Stimulated activated naive CD8-positive, alpha-beta T cell treated with anti-CD3 and anti-CD28 coated beads, Interleukin-15, Interleukin-2, amounts not matched to agents 100 ng/mL and 50 ng/mL, for 24 hours (primary cell): Measurements from ENCODE around the gene LILRB3.
"Not testable (repeated sequence)": the region's sequence is repeated elsewhere in the genome, so short reads cannot be mapped to it uniquely, and the experiment has no call there.

Experiments
- H3K27ac Mint-ChIP-seq: one replicate; pipeline ENCODE4 v1.8.0; 2021; ENCODE audit warnings: mild to moderate bottlenecking, mixed read lengths
- H3K27me3 Mint-ChIP-seq: one replicate; pipeline ENCODE4 v1.8.0; 2021; ENCODE audit warnings: mixed read lengths
- H3K36me3 Mint-ChIP-seq: one replicate; pipeline ENCODE4 v1.8.0; 2021; ENCODE audit warnings: low read depth, mixed read lengths
- H3K4me1 Mint-ChIP-seq: one replicate; pipeline ENCODE4 v1.8.0; 2021; ENCODE audit warnings: low read depth, mixed read lengths
- H3K4me3 Mint-ChIP-seq: one replicate; pipeline ENCODE4 v1.8.0; 2021; ENCODE audit warnings: mild to moderate bottlenecking, mixed read lengths
- H3K9me3 Mint-ChIP-seq: one replicate; pipeline ENCODE4 v1.8.0; 2021; ENCODE audit warnings: mixed read lengths

The LILRB3 gene

GRCh38 chr19:54191811-54192453 lies 30.9 kb downstream of the LILRB3 start:
- Mint-ChIP-seq H3K36me3 (peaks cover 40% of the 10 kb centered on the region), H3K4me3 (peak overlapping the region; percentile 91), H3K4me1 (peaks cover 32% of the 10 kb centered on the region), H3K9me3 (no peaks in the 10 kb centered on the region), H3K27ac (peak overlapping the region; percentile 89), H3K27me3 (no peaks in the 10 kb centered on the region)

GRCh38 chr19:54191011-54191810 lies 31.6 kb downstream of the LILRB3 start, which contains the start of gene TSEN34:
Gene TSEN34 (plus strand): TSS chr19:54191308. CDS start chr19:54191365, 57 bp downstream.
- peak within 1 kb of the TSS; percentile 100 for H3K27ac Mint-ChIP-seq
- H3K9me3 Mint-ChIP-seq, result no peaks in the 10 kb centered on the region
- peaks cover 34% of the 10 kb centered on the region for H3K4me1 Mint-ChIP-seq
- H3K36me3 Mint-ChIP-seq, result peaks cover 47% of the 10 kb centered on the region
- H3K4me3 Mint-ChIP-seq, result peak within 1 kb of the TSS; percentile 91
- no peaks in the 10 kb centered on the region for H3K27me3 Mint-ChIP-seq

GRCh38 chr19:54190503-54191010 lies 32.2 kb downstream of the LILRB3 start:
- Mint-ChIP-seq H3K36me3 (peaks cover 45% of the 10 kb centered on the region), H3K4me3 (peak overlapping the region; percentile 91), H3K4me1 (peaks cover 34% of the 10 kb centered on the region), H3K27me3 (no peaks in the 10 kb centered on the region), H3K9me3 (no peaks in the 10 kb centered on the region), H3K27ac (peak overlapping the region; percentile 100)

GRCh38 chr19:54189735-54190502 lies 32.9 kb downstream of the LILRB3 start:
- Mint-ChIP-seq H3K36me3 (peaks cover 39% of the 10 kb centered on the region), H3K27ac (peak overlapping the region; percentile 100), H3K27me3 (no peaks in the 10 kb centered on the region), H3K4me3 (peak overlapping the region; percentile 91), H3K4me1 (peaks cover 34% of the 10 kb centered on the region), H3K9me3 (no peaks in the 10 kb centered on the region)

- H3K4me1 Mint-ChIP-seq, result peaks cover 34% of the 10 kb centered on the region
- no peaks in the 10 kb centered on the region for H3K9me3 Mint-ChIP-seq
- H3K27me3 Mint-ChIP-seq, result no peaks in the 10 kb centered on the region
- H3K27ac Mint-ChIP-seq, result peak within 1 kb of the TSS; percentile 100
- peaks cover 33% of the 10 kb centered on the region for H3K36me3 Mint-ChIP-seq
- H3K4me3 Mint-ChIP-seq, result peak within 1 kb of the TSS; percentile 91
Observed at GRCh38 chr19:54189145-54189734, 33.6 kb downstream of the LILRB3 start, which contains the start of gene MBOAT7. Gene MBOAT7 (minus strand): TSS chr19:54189580. CDS start chr19:54188508, 1,072 bp downstream.

- Mint-ChIP-seq H3K36me3 (peaks cover 31% of the 10 kb centered on the region), H3K9me3 (no peaks in the 10 kb centered on the region), H3K4me3 (peak overlapping the region; percentile 91), H3K4me1 (peaks cover 33% of the 10 kb centered on the region), H3K27me3 (no peaks in the 10 kb centered on the region), H3K27ac (peak overlapping the region; percentile 86)
Observed at GRCh38 chr19:54188215-54188871, 34.5 kb downstream of the LILRB3 start.

- Mint-ChIP-seq H3K4me1 (peaks cover 21% of the 10 kb centered on the region), H3K4me3 (peak overlapping the region; percentile 91), H3K36me3 (peaks cover 26% of the 10 kb centered on the region), H3K27me3 (no peaks in the 10 kb centered on the region), H3K27ac (peak overlapping the region; percentile 86), H3K9me3 (no peaks in the 10 kb centered on the region)
Observed at GRCh38 chr19:54186934-54187381, 35.8 kb downstream of the LILRB3 start.

DNA sequence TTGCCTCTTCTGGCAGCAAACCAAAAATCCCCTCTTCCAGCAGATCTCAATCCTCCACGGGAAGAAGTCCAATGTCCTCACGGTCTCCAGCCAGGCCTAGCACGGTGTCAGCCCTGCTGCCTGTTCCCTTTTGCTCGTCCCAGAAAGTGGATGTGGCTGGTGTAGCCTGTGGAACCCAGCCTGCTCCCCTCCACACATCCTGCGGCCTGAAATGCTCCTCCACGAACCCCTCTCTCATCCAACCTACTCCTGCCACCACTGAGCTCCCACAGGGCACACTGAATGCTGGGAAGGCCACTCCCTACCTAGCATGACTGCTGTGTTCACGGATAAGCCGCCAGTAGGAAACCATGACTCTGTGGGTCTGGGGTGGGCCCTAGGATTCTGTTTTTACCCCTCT lies 36.5 kb downstream of the LILRB3 start:
- peaks cover 16% of the 10 kb centered on the region for H3K4me1 Mint-ChIP-seq
- H3K27me3 Mint-ChIP-seq, result no peaks in the 10 kb centered on the region
- H3K4me3 Mint-ChIP-seq, result no peak overlapping the region
- H3K27ac Mint-ChIP-seq, result no peak overlapping the region
- peaks cover 27% of the 10 kb centered on the region for H3K36me3 Mint-ChIP-seq
- no peaks in the 10 kb centered on the region for H3K9me3 Mint-ChIP-seq

- Mint-ChIP-seq H3K4me1 (peaks cover 16% of the 10 kb centered on the region), H3K27ac (no peak overlapping the region), H3K36me3 (peaks cover 31% of the 10 kb centered on the region)
Observed at GRCh38 chr19:54183431-54183830, 39.4 kb downstream of the LILRB3 start.

GRCh38 chr19:54181894-54182293 lies 40.9 kb downstream of the LILRB3 start:
- H3K4me1 Mint-ChIP-seq, H3K27me3 Mint-ChIP-seq, H3K27ac Mint-ChIP-seq, H3K4me3 Mint-ChIP-seq, H3K9me3 Mint-ChIP-seq: not testable (repeated sequence)
- peaks cover 30% of the 10 kb centered on the region for H3K36me3 Mint-ChIP-seq

More at GRCh38 chr19:54183431-54183830, 39.4 kb downstream of the LILRB3 start:
- H3K27me3 Mint-ChIP-seq, result no peaks in the 10 kb centered on the region
- H3K4me3 Mint-ChIP-seq, result no peak overlapping the region
- H3K9me3 Mint-ChIP-seq, result no peaks in the 10 kb centered on the region

DNA sequence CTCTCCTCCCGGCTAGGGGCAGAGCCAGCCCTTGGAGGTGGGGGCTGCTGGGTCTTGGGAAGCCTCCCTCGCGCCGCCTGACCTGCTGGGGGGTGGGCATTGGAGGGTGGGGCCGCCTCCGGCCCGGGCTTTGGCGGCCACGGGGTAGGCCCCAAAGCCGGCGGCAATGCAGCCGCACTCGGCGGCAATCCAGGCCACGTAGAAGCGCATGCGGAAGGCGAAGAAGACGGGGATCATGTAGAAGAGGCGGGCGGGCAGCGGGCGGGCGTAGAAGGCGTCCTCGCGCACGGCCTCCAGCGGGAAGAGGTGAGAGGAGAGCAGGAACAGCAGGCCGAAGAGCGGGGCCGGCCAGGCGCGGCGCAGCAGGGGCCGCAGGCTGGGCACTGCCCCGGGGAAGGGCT lies 42.1 kb downstream of the LILRB3 start:
- no peaks in the 10 kb centered on the region for H3K4me1 Mint-ChIP-seq
- H3K36me3 Mint-ChIP-seq, result peaks cover 29% of the 10 kb centered on the region
- no peak overlapping the region for H3K4me3 Mint-ChIP-seq
- no peak overlapping the region for H3K27ac Mint-ChIP-seq
- no peaks in the 10 kb centered on the region for H3K27me3 Mint-ChIP-seq
- H3K9me3 Mint-ChIP-seq, result no peaks in the 10 kb centered on the region

DNA sequence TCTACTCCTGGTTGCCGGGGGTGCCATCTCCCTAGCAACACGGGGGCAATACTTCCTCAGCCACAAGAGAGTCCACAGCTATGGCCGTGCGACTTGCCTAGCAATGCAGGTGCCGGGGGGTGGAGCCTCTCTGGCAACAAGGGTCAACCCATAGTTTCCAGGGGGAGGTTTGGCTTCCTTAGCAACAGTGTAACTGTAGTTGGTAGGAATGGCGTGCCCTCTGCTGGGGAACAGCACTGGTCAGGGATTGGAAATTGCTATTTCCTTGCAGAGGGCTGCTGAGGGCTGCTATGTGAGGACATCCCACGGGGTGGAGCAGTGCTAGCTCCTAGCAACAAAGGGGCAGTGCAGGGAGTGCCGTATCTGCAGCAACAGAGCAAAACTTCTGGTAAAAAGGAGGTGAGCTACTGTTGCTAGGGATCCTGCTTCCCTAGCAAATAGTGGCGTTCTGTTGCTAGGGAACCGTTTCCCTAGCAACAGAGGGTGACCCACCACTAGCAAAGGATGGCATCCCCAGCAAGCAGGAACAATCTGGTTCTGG lies 42.8 kb downstream of the LILRB3 start:
- H3K9me3 Mint-ChIP-seq, result no peaks in the 10 kb centered on the region
- H3K4me1 Mint-ChIP-seq, result no peaks in the 10 kb centered on the region
- H3K27me3 Mint-ChIP-seq, result no peaks in the 10 kb centered on the region
- no peak overlapping the region for H3K27ac Mint-ChIP-seq
- no peak overlapping the region for H3K4me3 Mint-ChIP-seq
- H3K36me3 Mint-ChIP-seq, result peaks cover 34% of the 10 kb centered on the region

DNA sequence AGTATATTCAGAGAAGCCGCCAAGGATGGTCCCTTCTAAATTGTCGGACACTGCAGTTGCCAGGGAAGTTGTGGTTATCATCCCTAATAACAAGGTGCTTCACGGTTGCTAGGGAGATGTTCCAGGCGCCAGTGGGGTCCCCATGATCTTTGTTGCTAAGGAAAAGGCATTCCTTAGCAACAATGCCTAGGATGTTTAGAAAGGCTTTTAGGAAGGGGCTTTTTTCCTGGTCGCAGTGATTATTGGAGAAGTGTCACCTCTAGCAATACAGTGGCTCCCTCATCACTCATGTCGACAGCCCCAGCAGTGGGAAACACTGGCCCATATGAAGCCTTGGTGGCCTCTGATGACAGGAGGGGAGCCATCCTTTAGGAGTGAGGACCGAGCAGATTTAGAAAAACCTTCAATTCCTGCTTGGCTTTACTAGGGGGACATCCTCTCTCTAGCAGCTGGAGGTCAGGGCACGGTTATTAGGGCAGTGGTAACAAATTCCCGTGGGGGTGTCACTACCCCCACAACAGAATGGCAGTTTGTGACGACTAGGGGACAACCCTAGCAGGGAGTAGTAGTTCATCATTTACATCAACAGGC lies 43.5 kb downstream of the LILRB3 start:
- Mint-ChIP-seq H3K4me1 (no peaks in the 10 kb centered on the region), H3K4me3 (no peak overlapping the region), H3K9me3 (no peaks in the 10 kb centered on the region), H3K27me3 (no peaks in the 10 kb centered on the region), H3K27ac (no peak overlapping the region), H3K36me3 (peaks cover 34% of the 10 kb centered on the region)
